IMR-90 (cell line): ENCODE measurements around the gene SCAANT1.

ENCODE experiments used
- CTCF ChIP-seq: conservative IDR thresholded peaks from 2 replicates; pipeline ENCODE4 v1.5.1; 2012; ENCODE audit warnings: mild to moderate bottlenecking, low read depth, low read length, improper control_type of control experiment
- MAFK ChIP-seq: IDR thresholded peaks from 2 replicates; pipeline ENCODE4 v1.6.1; 2012; ENCODE audit warnings: low read depth, low read length, improper control_type of control experiment
- MAZ ChIP-seq: IDR thresholded peaks from 2 replicates; pipeline ENCODE4 v1.6.1; 2012; ENCODE audit warnings: low read depth, mild to moderate bottlenecking, low read length, improper control_type of control experiment, moderate library complexity, borderline replicate concordance
- MXI1 ChIP-seq: IDR thresholded peaks from 2 replicates; pipeline ENCODE4 v1.6.1; 2012; ENCODE audit warnings: low read depth, mild to moderate bottlenecking, low read length, moderate library complexity, borderline replicate concordance
- POLR2A ChIP-seq: IDR thresholded peaks from 2 replicates; pipeline ENCODE4 v1.6.1; 2012; ENCODE audit warnings: mild to moderate bottlenecking, low read depth, low read length
- RAD21 ChIP-seq: IDR thresholded peaks from 2 replicates; pipeline ENCODE4 v1.6.1; 2012; ENCODE audit warnings: low read length, improper control_type of control experiment
- RCOR1 ChIP-seq: IDR thresholded peaks from 2 replicates; pipeline ENCODE4 v1.6.1; 2012; ENCODE audit warnings: mild to moderate bottlenecking, low read length, improper control_type of control experiment; ENCODE audit not compliant: insufficient replicate concordance
- RFX5 ChIP-seq: IDR thresholded peaks from 2 replicates; pipeline ENCODE4 v1.8.0; 2012; ENCODE audit warnings: low read depth, mild to moderate bottlenecking, low read length, moderate library complexity
- SMC3 ChIP-seq: fragments of 150-350 bp; IDR thresholded peaks from 2 replicates; pipeline ENCODE4 v1.6.1; 2016; ENCODE audit warnings: low read depth, mild to moderate bottlenecking, antibody characterized with exemption, low read length, moderate library complexity
- USF2 ChIP-seq: fragments of 150-350 bp; IDR thresholded peaks from 2 replicates; pipeline ENCODE4 v1.6.1; 2017; ENCODE audit warnings: mild to moderate bottlenecking, antibody characterized with exemption, low read length, low read depth

GRCh38 chr3:63933459-63933858, 21.3 kb upstream of the SCAANT1 start:
- TF ChIP-seq USF2 = no peak
- TF ChIP-seq CTCF = no peak
- no peak for TF ChIP-seq RAD21
- TF ChIP-seq POLR2A = no peak
- TF ChIP-seq RFX5 = no peak
- TF ChIP-seq MAZ = no peak
- no peak for TF ChIP-seq MAFK
- TF ChIP-seq RCOR1 = no peak
- TF ChIP-seq MXI1 = no peak
- no peak for TF ChIP-seq SMC3
